ENCODE data around the gene GAPDHS. TPM values are rescaled to one million over a fixed set of nuclear protein-coding genes. Genes with fewer than 3 reads are reported as not detected.
A peak's percentile ranks its signal among the peaks of the same experiment; 100 is the strongest.

The GAPDHS gene
- total and polyA plus RNA-seq, 2 donors (not counting 1 experiment from before 2014, with no cell fraction given), result not detected

DNA sequence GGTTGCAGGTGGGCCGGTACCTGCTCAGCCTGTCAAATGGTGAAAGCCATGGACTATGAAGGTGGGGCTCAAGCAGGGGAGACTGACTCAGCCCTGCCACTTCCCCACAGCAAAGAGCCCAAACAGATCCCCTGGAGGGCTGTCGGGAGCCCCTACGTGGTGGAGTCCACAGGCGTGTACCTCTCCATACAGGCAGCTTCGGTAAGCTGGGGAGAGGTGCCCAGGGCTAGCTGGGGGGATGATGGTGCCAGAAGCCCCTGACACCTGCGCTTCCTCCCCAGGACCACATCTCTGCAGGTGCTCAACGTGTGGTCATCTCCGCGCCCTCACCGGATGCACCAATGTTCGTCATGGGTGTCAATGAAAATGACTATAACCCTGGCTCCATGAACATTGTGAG, 9.0 kb downstream of the GAPDHS start:
- H3K27ac ChIP-seq (ENCODE audit: low read length in 2 of 2), result no peak overlapping the region
- CTCF ChIA-PET, result no interaction called here
- Mint-ChIP-seq H3K9me3 (ENCODE audit: insufficient read depth) (no peaks in the 10 kb centered on the region), H3K27me3 (no peaks in the 10 kb centered on the region), H3K4me3 (no peak overlapping the region), H3K4me1 (peaks cover 39% of the 10 kb centered on the region), H3K27ac (no peak overlapping the region)
- POLR2A ChIA-PET, result interaction anchor here (0.6 kb wide), 2 partner anchors 119 to 445 kb away, joined by 4 read pairs; no protein-coding TSS in a partner anchor
- H3K9me3 ChIP-seq (ENCODE audit: control extremely low read depth in 1 of 3, control insufficient read depth in 2 of 3, insufficient read depth in 1 of 3, low read length in 2 of 3), result no peaks in the 10 kb centered on the region
- H3K27me3 ChIP-seq (replicated peaks in 1 of 4; ENCODE audit: control extremely low read depth in 1 of 4, control insufficient read depth in 3 of 4, insufficient read depth in 4 of 4, low read length in 3 of 4), result no peaks in the 10 kb centered on the region
- H3K36me3 ChIP-seq (replicated peaks in 1 of 2; ENCODE audit: control extremely low read depth in 1 of 2, control insufficient read depth in 1 of 2, extremely low read depth in 1 of 2, insufficient read depth in 2 of 2, low read length in 1 of 2), result peaks cover 0 to 5% of the 10 kb centered on the region in 2 experiments
- H2AFZ ChIP-seq (ENCODE audit: insufficient read depth, low read depth, low read length, poor library complexity, severe bottlenecking), result no peak overlapping the region
- peaks cover 16 to 38% of the 10 kb centered on the region in 2 donors for H3K4me1 ChIP-seq (ENCODE audit: control insufficient read depth in 2 of 2, insufficient read depth in 2 of 2, low read length in 2 of 2)
- no peak for TF ChIP-seq CTCF (IDR thresholded peaks at IDR 0.05)
- H3K79me2 ChIP-seq (ENCODE audit: control insufficient read depth, insufficient read depth, low read length), result peaks cover 11% of the 10 kb centered on the region
- no peak overlapping the region for H3K4me3 ChIP-seq (ENCODE audit: control extremely low read depth in 1 of 5, extremely low read depth in 1 of 5, insufficient read depth in 1 of 5, low read depth in 2 of 5, low read length in 4 of 5)
- no peak overlapping the region for H3K9ac ChIP-seq (ENCODE audit: low read length)
- H4K20me1 ChIP-seq (ENCODE audit: control insufficient read depth, insufficient read depth, low read length, poor library complexity, severe bottlenecking), result no peaks in the 10 kb centered on the region
- no peak for ATAC-seq (ENCODE audit: low read depth)
- H3K4me2 ChIP-seq (replicated peaks; ENCODE audit: low read depth, low read length, poor library complexity, severe bottlenecking), result no peak overlapping the region
- intact Hi-C loops (cut with micrococcal nuclease), result no loop called here
- 95% methylated on average over 9 of the region's 11 CpGs for WGBS (ENCODE audit: insufficient coverage)
- no peak for DNase-seq

DNA sequence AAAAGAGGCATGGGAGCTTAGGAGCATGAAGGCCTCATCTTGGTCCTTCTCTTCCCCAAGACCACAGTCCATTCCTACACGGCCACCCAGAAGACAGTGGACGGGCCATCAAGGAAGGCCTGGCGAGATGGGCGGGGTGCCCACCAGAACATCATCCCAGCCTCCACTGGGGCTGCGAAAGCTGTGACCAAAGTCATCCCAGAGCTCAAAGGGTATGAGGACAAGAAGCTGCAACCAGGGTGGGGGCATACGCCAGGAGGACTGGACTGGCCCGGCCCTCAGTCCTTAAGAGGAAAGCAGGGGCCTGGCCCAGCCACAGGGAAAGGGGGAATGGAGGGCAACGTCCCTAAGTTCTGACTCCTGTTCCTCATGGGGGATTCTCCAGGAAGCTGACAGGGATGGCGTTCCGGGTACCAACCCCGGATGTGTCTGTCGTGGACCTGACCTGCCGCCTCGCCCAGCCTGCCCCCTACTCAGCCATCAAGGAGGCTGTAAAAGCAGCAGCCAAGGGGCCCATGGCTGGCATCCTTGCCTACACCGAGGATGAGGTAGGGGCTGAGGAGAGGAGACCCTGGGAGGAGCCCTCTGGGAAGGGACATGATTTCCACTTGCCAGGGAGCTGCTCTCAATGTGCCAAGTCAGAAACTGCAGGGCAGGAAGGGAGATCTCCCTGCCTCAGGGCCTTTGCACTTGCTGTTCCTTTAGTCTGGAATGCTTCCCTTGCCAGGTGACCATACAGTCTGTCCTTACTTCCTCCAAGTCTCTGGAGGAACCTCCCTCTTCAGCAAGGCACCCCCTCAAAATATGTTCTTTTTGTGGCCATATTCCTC, 10.2 kb downstream of the GAPDHS start:
- peak overlapping the region; percentile 29 for H3K4me3 Mint-ChIP-seq
- H3K27ac Mint-ChIP-seq, result no peak overlapping the region
- H3K9me3 ChIP-seq (ENCODE audit: control extremely low read depth in 1 of 3, control insufficient read depth in 2 of 3, insufficient read depth in 1 of 3, low read length in 2 of 3), result no peaks in the 10 kb centered on the region
- H2AFZ ChIP-seq (ENCODE audit: insufficient read depth, low read depth, low read length, poor library complexity, severe bottlenecking), result no peak overlapping the region
- H4K20me1 ChIP-seq (ENCODE audit: control insufficient read depth, insufficient read depth, low read length, poor library complexity, severe bottlenecking), result no peaks in the 10 kb centered on the region
- TF ChIP-seq CTCF (IDR thresholded peaks at IDR 0.05) (no peak), EZH2 (IDR thresholded peaks at IDR 0.05; ENCODE audit: borderline replicate concordance, insufficient read depth, low read depth, low read length, poor library complexity, severe bottlenecking) (no peak)
- H3K9ac ChIP-seq (ENCODE audit: low read length), result no peak overlapping the region
- 99% methylated on average over 14 of the region's 15 CpGs for WGBS (ENCODE audit: insufficient coverage)
- H3K4me3 ChIP-seq (ENCODE audit: control extremely low read depth in 1 of 5, extremely low read depth in 1 of 5, insufficient read depth in 1 of 5, low read depth in 2 of 5, low read length in 4 of 5), result no peak overlapping the region
- H3K36me3 ChIP-seq (replicated peaks in 1 of 2; ENCODE audit: control extremely low read depth in 1 of 2, control insufficient read depth in 1 of 2, extremely low read depth in 1 of 2, insufficient read depth in 2 of 2, low read length in 1 of 2), result peaks cover 0 to 13% of the 10 kb centered on the region in 2 experiments
- ATAC-seq (ENCODE audit: low read depth) (no peak), DNase-seq (no peak)
- no peaks in the 10 kb centered on the region for H3K9me3 Mint-ChIP-seq (ENCODE audit: insufficient read depth)
- peaks cover 39% of the 10 kb centered on the region for H3K4me1 Mint-ChIP-seq
- intact Hi-C loops (cut with micrococcal nuclease), result loop anchor here (2.0 kb wide), 1 partner anchor 105 kb away; the partner anchor contains the start of gene COX6B1
- H3K79me2 ChIP-seq (ENCODE audit: control insufficient read depth, insufficient read depth, low read length), result peaks cover 22% of the 10 kb centered on the region
- H3K27me3 Mint-ChIP-seq, result no peaks in the 10 kb centered on the region
- H3K4me1 ChIP-seq (ENCODE audit: control insufficient read depth in 2 of 2, insufficient read depth in 2 of 2, low read length in 2 of 2), result peaks cover 16 to 39% of the 10 kb centered on the region in 2 donors
- POLR2A ChIA-PET, result no interaction called here
- CTCF ChIA-PET, result interaction anchor here (1.5 kb wide), 1 partner anchor 33 kb away, joined by 5 read pairs; no protein-coding TSS in a partner anchor
- H3K27ac ChIP-seq (ENCODE audit: low read length in 2 of 2), result no peak overlapping the region
- no peak overlapping the region for H3K4me2 ChIP-seq (replicated peaks; ENCODE audit: low read depth, low read length, poor library complexity, severe bottlenecking)
- H3K27me3 ChIP-seq (replicated peaks in 1 of 4; ENCODE audit: control extremely low read depth in 1 of 4, control insufficient read depth in 3 of 4, insufficient read depth in 4 of 4, low read length in 3 of 4), result no peaks in the 10 kb centered on the region

All from B cell (primary cell).